GM18520 (cell line): ENCODE measurements around the gene SLC31A2.
"Not testable (repeated sequence)": the region's sequence is repeated elsewhere in the genome, so short reads cannot be mapped to it uniquely, and the experiment has no call there.

ENCODE experiments used
- ATAC-seq: cut with Tn5 transposase; IDR thresholded peaks from one replicate; pipeline ENCODE4 v1.9.1; 2021; ENCODE audit not compliant: unreplicated experiment

The SLC31A2 gene

GRCh38 chr9:113150670-113151611 is at the start of gene SLC31A2:
TSS of gene SLC31A2 (plus strand) at chr9:113151007. CDS start at chr9:113151075, 68 bp downstream.
- ATAC-seq: peak; percentile 95

GRCh38 chr9:113105345-113105744 is 45.5 kb upstream of the SLC31A2 start:
- not testable (repeated sequence) for ATAC-seq

GRCh38 chr9:113111065-113111951 is 39.5 kb upstream of the SLC31A2 start:
- ATAC-seq: peak; percentile 57

- peak; percentile 43 for ATAC-seq
These were observed 37.9 kb upstream of the SLC31A2 start for GRCh38 chr9:113112706-113113510.

- ATAC-seq: not testable (repeated sequence)
These were observed 32.0 kb upstream of the SLC31A2 start for GRCh38 chr9:113118829-113119228.

GRCh38 chr9:113125386-113126035 is 25.3 kb upstream of the SLC31A2 start:
- ATAC-seq: no peak

- no peak for ATAC-seq
These were observed 21.3 kb upstream of the SLC31A2 start for GRCh38 chr9:113129466-113129865.

- ATAC-seq: no peak
These were observed 20.9 kb upstream of the SLC31A2 start for GRCh38 chr9:113129884-113130283.

- ATAC-seq: no peak
These were observed 19.1 kb upstream of the SLC31A2 start for GRCh38 chr9:113131689-113132151.

- no peak for ATAC-seq
These were observed 13.3 kb upstream of the SLC31A2 start for GRCh38 chr9:113137196-113138168.

- no peak for ATAC-seq
These were observed 12.0 kb upstream of the SLC31A2 start for GRCh38 chr9:113138760-113139159.

GRCh38 chr9:113139225-113139829 is 11.5 kb upstream of the SLC31A2 start:
- no peak for ATAC-seq

GRCh38 chr9:113139953-113140352 is 10.9 kb upstream of the SLC31A2 start:
- no peak for ATAC-seq

- ATAC-seq: not testable (repeated sequence)
These were observed 9.9 kb upstream of the SLC31A2 start for GRCh38 chr9:113140896-113141295.

GRCh38 chr9:113143432-113144227 is 7.2 kb upstream of the SLC31A2 start:
- ATAC-seq: no peak

- no peak for ATAC-seq
These were observed 2.5 kb upstream of the SLC31A2 start for GRCh38 chr9:113148372-113148705.

- ATAC-seq: no peak
These were observed 1.9 kb upstream of the SLC31A2 start for GRCh38 chr9:113148781-113149510.
